CD4-positive, alpha-beta T cell treated with Interleukin-1 beta for 1 hour (primary cell): ENCODE data around the gene TMEM106C.

Source experiments
- DNase-seq, 2 donors: peaks; one replicate each; pipeline ENCODE4 v3.0.0-alpha.2; 2020 to 2022

The TMEM106C gene, protein sequence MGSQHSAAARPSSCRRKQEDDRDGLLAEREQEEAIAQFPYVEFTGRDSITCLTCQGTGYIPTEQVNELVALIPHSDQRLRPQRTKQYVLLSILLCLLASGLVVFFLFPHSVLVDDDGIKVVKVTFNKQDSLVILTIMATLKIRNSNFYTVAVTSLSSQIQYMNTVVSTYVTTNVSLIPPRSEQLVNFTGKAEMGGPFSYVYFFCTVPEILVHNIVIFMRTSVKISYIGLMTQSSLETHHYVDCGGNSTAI

DNA sequence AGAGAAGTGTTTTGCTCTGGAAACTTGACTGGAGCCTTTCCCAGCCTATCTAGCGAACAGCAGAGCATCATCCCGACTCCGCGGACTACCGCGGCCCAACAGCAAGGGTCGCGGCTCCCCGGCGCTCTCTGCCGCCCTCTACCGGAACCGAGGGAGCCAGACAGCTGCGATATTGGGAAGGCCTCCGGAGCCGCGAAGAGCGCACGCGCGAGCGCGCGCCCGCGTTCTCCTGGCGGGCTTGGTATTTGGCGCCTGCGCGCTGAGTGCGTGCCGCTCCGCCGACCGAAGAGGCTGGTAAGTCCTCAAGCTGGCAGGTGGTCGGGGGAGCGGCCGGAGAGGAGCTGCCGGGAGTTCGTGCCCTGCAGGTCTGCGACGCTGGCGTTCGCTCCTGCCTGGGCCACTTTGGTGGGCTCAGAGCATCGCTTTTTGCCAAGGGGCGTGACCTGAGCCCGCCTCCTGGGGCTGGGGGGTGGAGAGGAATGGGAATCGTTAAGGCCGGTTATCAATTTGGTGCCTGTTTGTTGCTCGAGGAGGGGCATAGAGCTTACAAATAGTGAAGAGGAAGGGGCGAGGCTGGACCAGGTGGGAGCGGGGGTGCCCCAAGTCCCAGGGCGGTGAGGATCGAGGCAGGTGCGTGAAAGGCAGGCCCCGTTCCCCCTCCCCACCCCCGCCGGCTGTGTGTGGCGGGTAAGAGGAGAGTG lies at the start of gene TMEM106C:
TSS of gene TMEM106C (plus strand) at position 257 of the 701 bp plus-strand sequence. CDS start 641 bp downstream, outside the sequence.
- DNase-seq: peak; percentile 93 to 94

DNA sequence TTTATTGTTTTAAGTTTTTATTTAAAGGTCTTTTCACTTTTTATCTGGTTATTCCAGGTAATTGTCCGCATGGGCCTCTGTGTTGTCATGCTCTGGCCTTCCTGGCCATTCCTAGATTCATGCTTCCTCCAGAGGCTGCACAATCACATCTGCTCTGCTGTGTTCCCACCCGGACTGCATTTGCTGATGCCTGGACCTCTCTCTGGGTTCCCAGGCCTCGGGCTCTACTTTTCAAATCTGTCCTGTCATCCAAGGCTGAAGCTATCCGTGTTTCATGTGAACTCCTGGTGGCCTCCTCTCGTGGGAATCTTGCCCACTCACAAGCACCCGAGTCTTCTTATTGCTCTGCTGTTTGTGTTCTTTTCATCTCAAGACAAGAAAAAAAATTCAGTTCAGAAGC lies 42.5 kb upstream of the TMEM106C start:
- no peak for DNase-seq

DNA sequence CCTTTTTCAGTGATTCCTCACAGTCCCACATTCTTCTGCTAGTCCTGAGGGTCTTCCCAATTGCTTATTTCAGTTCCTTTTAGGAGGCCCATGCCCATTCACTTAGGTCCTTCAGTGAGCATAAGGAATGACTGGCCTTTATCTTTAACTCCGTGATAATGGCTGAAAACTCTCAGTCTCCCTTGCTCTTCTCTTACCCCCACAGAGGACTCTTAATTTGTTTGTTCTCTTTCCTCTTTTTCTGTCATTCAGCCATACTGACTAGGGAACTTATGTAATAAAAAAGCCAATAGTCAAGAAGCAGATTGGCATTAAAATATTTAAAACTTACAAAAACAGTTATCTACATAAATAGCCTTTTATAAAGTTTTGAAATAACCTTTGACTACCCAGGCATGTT lies 41.5 kb upstream of the TMEM106C start:
- no peak for DNase-seq

DNA sequence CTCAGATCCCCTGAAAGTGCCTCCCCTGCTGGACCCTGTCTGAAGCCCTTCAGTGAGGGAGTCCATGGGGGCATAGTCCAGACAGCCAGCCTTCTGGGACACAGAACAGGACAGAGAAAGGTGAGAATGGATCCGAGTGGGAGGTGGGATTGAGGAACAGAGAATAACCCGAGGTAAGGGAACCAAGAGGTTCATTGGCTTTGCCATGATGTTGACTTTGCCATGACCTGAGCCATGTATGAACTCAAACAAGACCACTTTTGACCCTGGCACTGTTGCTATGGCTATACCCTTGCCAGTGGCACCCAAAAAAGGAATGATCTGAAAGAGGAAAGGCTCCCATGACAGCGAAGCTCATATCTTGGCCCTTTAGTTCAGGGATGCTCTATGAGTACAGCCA lies 36.0 kb upstream of the TMEM106C start:
- no peak for DNase-seq

DNA sequence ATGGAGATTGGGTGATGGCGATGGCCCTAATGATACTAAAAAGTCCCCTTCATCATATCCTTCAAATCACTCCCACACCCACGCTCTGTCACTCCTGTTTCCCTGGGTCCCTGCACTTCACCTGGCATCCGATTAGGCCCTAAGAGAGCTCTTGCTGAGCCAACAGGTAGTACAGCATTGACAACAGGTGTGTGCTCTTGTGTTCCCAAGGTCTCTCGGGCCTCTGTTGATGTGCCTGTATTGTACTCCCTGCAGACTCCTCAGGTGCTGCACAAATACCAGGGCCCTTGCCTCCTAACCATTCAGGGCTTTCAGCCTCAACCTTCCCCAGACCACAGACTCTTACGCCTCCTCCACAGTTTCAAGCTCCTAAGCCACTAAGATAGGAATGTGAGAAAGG lies 32.8 kb upstream of the TMEM106C start:
- no peak for DNase-seq

DNA sequence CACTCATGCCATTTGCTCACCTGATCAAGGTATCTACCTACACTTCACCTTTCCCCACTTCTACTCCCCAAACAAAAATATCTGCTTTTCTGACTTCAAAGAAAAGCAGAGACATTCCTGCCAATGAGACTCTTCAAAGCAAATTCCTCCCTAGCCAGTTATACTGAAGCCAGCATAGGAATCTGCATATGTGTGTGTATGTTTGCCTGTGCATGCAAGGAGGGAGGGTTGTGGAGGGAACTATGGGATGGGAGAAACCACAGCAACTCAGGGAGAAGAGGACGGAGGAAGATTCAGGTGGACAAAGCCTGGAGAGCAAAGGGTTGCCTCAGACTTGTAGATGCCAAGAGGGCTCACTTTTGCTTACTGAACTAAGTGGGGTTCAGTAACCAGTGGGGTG lies 32.2 kb upstream of the TMEM106C start:
- no peak for DNase-seq

DNA sequence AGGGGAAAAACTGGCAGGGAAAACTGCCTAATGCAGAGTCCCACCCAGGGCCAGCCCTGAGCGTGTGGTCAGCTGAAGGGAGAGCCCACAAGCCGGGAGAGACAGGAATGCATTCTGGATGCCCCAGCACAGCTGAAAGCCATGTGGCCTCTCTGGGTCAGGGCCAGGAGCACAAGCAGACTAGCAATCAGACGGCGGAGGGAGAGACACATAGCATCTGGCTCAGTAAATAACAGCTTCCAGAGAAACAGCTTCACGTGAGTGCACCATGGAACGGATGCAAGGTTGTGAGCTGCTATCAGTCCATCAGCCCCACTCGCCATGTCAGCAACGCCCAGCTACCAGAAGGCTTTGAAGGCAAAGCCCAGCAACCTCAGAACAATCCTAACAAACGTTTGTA lies 28.2 kb upstream of the TMEM106C start:
- no peak for DNase-seq

DNA sequence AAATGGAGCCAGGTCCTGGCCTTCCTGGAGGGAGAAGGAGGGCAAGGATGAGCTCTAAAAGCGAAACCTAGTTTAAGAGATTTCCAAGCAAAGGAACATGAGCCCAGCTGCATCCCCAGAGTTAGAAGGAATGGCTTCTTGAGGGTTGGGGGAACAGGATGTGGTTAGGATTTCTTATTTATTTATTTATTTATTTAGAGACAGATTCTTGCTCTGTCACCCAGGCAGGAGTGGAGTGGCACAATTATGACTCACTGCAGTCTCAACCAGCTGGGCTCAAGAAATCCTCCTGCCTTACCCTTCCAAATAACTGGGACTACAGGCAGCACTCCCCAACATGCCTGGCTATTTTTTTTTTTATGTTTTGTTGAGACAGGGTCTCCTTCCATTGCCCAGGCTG lies 25.3 kb upstream of the TMEM106C start:
- DNase-seq: no peak

DNA sequence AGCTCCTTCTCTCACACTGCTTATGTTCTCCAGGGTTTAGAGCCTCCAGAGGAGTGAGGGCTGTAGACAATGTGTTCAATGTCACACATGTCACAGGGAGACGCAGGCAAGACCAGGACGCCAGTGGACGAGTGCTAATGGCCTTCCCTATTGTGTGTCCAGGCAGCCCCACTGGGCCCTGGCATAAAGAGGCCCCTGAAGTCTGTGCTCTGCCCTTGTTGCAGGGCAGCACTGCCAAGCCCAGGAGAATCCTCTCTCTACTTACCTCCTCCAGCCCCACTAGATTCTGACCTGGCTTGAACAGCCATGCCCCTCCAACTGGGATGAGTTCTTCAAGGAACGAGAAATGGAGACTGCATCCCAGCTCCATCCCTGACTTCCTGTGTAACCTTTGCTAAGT lies 24.8 kb upstream of the TMEM106C start:
- DNase-seq: no peak

DNA sequence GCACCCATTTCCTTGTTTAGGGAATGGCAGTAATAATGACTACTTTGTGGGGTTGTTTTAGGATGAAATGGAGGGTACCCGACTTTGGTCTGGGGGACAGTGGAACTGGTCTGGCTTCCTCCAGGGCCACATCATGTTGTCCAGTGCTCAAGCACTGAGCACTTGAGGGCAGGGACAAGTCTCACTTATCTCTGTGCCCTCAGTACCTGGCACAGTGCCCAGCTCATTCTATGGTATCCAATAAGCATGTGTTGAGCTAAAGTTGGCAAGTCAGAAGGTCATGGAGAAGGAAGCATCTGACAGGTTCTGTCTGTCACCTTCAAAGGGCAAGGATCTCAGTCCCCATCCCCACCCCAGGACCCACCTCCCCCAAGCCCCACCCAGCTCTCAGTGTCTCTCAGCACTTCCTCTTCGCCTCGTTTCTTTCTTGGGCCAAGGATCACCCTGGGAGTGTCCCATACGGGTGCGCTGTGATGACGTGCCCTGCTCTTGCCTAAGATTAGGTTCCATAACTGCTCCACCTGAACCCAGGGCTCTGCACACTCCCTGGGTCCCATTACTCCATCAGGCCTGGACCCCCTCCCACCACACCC lies 24.3 kb upstream of the TMEM106C start:
- DNase-seq: no peak

DNA sequence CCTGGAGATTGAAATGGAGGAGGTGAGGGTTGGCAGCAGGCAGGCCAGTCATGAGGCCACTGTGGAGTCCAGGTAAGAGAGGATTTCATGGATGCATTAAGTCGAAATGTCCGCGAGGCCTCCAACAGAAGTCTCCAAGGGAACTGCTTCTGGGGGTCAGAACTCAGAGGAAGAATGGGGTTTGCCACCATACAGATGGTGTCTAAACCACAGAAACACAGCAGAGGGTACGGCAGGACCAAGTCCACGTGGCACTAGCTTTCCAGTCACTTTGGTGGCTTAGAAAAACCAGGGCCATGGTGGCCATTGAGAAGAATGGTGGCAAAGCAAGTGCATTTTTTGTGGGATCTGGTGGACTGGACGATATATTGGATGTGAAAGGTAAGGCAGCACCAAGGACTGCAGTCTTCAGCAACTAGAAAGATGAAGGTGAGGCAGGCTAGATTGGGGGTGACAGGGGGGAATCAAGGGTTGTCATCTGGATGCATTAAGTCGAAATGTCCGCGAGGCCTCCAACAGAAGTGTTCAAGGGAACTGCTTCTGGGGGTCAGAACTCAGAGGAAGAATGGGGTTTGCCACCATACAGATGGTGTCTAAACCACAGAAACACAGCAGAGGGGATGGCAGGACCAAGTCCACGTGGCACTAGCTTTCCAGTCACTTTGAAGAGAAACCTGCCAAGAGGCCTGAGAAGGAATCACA lies 22.5 kb upstream of the TMEM106C start:
- DNase-seq: no peak

DNA sequence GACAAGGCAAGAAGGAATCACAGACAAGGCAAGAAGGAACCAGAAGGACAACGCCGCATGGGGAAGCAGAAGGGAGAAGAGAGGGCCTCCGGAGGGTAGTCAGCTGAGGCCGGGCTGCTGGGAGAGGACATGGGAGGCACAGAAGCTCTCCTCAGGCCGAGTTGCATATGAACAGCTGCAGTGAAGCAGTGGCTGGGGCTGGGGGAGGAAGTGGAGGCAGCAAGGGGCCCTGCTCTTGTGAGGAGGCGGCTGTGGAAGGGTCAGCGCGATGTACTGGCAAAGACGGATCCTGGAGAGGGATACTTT lies 22.0 kb upstream of the TMEM106C start:
- DNase-seq: no peak

DNA sequence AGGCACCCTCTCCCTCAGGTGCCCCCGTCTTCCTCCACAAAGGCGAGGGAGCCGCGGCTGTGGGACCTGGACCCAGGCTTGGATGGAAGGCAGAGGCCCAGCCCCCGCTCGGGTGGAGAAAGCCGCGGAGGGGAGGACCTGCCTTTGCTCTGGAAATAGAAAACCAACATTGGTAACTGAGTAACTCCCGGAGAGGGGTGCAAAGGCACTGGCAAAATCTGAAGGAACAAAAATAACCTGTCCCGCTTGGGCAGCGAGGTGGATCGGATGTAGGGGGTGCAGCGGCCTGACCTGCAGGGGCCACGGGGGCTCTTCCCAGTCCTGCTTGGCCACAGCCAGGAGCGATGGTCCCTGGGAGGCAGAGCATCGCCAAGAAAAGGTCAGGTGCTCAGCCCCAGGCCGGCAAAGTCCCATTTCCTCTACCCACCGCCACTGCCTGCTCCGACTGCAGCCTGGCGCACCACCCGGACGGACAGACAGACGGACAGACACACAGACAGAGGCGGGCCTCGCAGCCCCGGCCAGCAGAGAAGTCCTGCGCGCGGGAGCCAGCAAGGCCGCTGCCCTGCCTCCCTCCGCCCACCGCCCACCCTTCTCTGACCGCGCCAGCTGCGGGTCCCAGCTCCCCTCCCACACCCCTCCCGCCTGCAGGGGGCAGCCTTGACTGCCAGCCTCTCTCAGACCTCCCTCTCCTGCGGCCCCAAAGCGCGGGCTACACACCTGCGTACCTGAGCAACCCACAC lies 21.4 kb upstream of the TMEM106C start:
- DNase-seq: peak; percentile 41 to 50

DNA sequence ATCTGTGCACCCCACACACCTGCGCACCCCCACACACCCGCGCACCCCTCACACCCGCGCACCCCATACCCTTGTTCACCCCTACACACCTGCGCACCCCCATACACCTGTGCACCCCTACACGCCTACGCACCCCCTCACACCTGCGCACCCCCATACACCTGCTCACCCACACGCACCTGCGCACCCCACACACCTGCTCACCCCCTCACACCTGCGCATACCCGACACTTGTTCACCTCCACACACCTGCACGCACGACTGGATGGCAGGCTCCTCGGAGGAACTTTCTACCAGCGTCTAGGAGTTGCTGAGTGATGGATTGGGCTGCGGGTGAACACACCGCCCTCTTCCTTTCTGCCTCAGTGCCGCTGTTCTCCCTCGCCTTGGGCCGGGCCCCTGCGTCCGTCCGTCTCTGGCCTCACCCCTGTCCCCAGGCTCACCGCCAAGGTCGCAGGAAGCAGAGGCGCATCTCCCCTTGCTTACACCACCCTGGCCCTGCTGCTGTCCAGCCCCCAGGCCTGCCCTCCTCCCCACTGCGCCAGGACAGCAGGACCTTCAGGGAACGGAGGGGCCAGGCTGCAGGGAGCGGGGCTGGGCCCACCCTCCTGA lies 20.7 kb upstream of the TMEM106C start:
- no peak for DNase-seq

DNA sequence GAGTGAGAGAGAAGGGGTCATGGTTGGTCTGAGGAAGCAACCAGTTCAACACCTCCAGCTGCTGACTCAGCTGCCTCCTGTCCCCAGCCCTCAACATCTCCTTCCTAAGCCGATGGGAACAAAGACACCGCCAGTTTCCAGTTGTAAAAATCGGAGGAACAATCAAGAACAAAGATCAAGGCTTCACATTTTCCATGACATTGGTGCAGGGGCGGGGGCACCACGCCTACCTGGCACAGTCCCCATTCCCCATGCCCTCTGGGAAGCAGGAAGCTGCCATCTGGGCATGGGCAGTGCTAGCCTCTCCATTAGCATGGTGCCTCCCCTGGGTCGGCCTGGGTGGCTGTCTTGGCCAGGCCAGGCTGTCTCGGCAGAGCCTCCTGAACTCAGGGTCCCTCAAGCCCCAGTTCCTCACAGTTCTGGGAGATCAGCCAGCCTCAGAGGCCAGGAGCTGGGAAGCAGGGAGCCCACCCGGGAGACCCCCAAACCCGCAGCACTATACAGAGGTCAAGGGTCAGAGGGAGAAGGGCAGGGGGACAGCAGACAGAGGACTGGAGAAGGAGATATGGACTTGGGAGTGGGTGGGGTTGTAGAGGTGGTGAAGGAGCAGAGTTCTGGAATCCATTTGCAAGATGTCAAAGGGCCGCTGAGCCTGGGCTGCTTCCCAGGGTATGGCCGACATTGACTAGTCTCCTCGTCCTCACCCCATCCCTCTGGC lies 19.6 kb upstream of the TMEM106C start:
- DNase-seq: no peak

DNA sequence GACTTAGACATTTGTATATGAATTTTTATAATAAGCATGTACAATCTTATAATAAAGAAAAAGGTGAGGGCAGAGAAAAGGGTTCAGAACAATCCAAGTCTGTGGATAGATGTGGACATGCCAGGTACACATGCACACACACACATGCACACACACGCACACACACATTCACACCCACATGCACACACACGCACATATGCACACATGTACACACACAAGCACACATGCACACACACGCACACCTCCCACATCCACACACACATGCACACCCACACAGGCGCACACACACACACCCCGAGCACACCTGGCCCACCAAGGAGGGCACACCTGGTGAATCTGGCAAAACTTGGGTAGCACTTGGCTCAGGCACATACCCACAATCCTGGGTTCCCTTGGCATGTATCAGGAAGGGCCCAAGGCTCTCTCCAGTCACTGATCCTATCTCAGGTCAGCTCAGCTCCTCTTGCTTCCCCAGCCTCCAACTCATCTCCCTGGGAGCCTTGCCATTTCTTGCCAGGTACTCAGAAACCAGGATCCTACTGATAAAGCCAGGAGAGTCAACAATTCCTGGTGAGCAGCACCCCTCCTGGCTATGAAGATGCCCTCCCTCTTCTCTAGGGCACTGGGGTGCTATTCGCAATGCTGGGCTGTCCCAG lies 18.6 kb upstream of the TMEM106C start:
- DNase-seq: no peak

DNA sequence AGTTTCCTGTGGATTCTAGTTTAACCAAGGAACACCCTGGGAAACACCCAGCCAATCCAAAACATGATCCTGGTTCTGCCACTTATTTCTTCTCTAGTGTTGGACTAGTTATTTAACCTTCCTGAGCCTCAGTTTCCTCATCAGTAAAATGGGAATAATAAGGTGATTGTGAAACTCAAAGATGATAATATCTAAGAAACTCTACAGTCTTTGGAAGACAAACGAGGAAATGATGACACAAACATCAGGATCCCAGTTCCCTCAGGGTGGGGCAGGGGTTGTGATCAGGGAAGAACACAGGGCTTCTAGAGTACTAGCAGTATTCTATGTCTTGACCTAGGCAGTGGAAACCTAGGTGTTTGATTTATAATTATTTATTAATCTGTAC lies 18.1 kb upstream of the TMEM106C start:
- no peak for DNase-seq

DNA sequence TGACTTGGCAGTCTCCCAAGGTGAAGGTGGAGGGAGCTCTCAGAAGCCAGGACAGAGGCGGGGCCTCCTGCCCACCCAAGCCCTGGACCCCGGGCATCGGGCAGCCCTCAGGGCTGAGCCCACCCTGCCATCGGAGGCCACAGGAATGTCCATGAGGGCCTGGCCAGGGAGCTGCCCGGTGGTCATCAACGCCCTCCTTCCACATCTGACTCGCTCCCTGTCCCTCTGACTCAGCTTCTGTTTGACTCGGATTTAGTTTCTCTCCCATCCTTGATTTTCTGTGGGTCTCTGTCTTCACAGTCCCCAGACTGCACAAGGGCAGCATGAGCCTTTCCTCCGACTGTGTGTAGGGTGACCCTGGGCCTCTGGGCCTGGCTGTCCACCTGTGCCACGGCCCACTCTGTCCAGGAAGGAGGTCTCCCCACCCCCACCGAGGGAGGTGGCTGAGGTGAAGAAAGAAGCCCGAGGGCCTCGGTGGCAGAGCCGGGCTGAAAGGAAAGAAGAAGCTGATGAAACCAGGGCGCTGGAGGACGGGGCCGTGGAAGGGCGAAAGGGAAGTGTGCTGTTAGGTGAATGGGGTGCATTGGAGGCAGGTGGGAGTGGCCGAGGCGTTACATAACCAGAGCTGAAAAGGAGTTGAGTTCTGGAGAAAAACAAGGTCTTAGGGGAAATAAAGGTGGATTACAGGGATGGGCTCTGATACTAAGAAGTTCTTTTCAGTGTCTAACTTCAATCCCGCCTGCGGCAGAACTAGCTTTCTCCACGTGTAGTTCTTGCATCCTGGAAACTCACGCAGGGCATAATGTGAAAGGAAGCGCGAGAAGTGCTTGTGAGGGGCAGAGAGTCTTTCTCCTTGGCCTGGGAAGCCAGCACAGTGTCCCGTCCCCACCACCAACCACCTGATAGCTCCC lies 16.7 kb upstream of the TMEM106C start:
- DNase-seq: no peak

DNA sequence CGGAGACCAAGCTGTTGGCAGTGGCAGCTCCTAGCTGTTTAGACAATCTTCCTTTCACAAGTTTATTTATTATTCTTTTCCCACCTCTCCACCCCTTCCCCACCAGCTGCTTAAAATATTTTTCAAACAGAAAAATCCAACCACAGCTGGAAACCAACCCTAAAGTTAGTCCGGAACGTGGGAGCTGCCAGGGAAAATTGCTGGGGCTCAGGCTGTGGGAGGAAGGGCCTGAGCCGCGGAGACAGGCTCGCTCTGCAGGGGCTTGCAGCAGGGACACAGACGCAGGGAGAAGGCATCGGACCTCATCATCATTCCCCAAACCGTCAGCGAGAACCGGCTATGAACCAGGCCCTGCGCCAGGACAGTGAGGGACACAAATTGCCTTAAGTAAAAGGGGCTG lies 16.1 kb upstream of the TMEM106C start:
- DNase-seq: no peak
